HFF-Myc (cell line): ENCODE results near the gene VPS39.

ENCODE experiments used
- DNase-seq: peaks from one replicate; pipeline ENCODE4 v3.0.0-alpha.2; 2011; ENCODE audit warnings: low read depth; ENCODE audit errors: extremely low read depth
- H3K4me3 ChIP-seq: replicated peaks from 2 replicates; pipeline ENCODE4 v1.5.1; 2011; ENCODE audit warnings: low read depth, mild to moderate bottlenecking, control low read depth, low read length
- TF ChIP-seq, protein P1 (sequence below): IDR thresholded peaks from 2 replicates; pipeline ENCODE4 v1.5.1; 2012; ENCODE audit warnings: mild to moderate bottlenecking, low read depth, low read length, control low read depth; ENCODE audit errors: missing control alignments

VPS39 gene

DNA sequence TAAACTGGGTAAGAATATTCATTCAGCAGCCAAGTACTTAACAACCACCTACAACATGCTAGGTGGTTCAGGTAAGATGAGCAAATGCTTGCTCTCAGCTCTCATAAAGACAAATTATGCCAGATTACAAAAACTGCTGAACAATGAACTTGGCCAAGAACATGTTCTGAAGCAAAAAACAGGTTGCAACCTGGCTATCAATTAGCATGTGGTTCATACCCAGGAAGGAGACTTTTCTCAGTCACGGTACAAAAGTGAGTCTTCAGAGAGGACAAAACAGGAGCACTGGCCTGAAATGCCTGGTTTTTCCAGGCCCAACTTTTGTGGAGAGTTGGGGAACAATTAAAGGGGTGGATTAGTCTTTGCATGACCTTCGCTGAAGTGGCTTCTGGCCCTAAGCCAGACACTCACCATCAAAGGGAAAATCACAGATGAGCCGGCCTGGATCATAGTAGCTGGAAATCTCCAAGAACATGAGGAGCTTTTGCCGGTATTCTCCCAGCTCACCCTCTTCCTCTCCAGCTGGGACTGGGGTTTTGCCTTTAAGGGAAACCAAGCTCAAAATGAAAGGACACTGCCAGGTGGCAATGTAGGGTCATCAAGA is 44.1 kb downstream of the VPS39 start:
- TF ChIP-seq, protein P1, sequence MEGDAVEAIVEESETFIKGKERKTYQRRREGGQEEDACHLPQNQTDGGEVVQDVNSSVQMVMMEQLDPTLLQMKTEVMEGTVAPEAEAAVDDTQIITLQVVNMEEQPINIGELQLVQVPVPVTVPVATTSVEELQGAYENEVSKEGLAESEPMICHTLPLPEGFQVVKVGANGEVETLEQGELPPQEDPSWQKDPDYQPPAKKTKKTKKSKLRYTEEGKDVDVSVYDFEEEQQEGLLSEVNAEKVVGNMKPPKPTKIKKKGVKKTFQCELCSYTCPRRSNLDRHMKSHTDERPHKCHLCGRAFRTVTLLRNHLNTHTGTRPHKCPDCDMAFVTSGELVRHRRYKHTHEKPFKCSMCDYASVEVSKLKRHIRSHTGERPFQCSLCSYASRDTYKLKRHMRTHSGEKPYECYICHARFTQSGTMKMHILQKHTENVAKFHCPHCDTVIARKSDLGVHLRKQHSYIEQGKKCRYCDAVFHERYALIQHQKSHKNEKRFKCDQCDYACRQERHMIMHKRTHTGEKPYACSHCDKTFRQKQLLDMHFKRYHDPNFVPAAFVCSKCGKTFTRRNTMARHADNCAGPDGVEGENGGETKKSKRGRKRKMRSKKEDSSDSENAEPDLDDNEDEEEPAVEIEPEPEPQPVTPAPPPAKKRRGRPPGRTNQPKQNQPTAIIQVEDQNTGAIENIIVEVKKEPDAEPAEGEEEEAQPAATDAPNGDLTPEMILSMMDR = no peak

DNA sequence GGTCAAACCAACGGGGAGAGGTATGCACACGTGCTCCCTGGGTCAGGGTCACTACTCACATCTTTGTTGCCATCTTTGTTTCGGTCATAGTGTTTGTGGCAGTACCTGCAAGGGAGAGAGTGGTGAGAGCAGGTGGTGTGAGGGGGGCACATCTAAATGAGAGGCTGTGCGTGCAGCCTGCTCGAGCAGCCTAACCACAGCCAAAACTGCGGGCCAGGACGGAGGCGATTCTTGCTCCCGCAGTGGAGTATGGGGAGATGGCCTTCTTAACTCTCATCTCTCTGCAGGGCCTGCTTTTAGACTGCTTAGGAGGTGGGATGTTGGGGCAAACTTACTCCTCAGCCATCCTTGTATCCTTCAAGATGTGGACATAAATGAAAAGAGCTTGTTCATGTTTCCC is 44.8 kb downstream of the VPS39 start:
- TF ChIP-seq, protein P1 = no peak
- no peak for DNase-seq
- no peak overlapping the region for H3K4me3 ChIP-seq

More for the DNA sequence above, 44.1 kb downstream of the VPS39 start:
- H3K4me3 ChIP-seq = no peak overlapping the region
- no peak for DNase-seq

DNA sequence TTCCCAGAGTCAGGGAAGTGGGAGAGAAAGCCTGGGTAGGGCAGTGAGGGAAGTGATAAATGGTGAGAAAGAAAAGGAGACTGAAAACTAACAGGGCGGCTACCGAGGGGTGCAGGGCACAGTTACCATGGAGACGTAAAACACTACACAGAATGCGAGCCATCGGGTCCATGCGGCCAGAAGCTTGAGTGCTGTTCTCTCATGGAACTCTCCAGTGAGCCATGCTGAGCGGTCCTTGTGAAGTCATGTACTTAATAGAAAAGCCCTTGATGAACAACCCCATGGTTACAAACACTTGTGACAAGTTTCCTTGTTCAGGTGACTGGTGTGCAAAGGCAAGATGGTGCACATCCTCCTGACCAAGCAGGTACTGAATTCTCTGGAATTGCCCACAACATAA is 48.0 kb downstream of the VPS39 start:
- H3K4me3 ChIP-seq = no peak overlapping the region
- no peak for DNase-seq
- TF ChIP-seq, protein P1 = no peak

DNA sequence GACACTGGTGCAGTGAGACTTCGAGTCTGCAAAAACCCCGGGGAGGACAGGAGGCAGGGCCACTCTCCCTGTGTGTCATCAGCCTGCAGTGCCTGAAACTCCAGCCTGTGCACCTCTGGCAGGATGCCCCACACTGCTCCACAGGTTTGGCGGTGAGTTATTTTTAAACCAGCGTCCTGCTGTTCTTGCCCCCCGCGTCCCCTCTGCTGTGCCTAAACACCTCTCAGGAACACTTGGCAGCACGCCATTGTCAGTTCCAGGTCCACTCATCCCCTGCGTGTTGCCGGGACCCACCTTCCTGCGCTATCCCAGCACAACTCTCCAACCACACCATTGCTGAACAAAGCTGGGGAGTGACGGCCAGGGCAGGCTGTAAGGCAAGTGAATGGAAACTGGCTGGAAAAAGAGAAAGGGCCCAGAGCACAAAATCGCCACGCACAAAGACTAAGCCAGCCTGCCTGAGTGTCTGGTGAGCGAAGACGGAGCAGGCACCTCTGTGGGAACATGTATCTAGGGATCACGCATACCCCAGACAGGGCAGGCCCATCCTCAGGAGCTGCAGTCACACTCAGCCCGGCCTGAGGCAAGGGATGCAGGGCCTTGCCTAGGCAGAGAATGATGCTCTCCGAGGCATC is 48.6 kb downstream of the VPS39 start:
- no peak overlapping the region for H3K4me3 ChIP-seq
- DNase-seq = no peak
- TF ChIP-seq, protein P1 = no peak

DNA sequence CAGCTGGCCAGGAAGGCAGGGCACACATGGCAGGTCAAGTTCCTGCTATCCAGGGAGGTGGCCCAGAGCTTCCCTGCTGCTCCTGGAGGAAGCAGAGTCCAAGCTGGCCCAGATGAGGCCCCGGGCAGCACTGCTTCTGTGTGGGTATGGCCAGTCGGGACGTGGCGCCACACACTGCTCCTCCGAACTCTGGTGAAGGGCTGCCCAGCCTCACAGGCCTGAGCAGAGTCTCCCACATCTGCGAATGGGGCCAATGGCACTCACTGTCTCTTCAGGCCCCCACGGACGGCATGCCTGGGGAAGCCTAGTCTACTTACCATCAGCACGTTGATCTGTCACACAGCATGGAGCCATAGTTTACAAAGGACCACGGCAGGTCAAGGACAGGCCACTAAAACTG is 49.2 kb downstream of the VPS39 start:
- H3K4me3 ChIP-seq = no peak overlapping the region
- TF ChIP-seq, protein P1 = no peak
- DNase-seq = no peak

DNA sequence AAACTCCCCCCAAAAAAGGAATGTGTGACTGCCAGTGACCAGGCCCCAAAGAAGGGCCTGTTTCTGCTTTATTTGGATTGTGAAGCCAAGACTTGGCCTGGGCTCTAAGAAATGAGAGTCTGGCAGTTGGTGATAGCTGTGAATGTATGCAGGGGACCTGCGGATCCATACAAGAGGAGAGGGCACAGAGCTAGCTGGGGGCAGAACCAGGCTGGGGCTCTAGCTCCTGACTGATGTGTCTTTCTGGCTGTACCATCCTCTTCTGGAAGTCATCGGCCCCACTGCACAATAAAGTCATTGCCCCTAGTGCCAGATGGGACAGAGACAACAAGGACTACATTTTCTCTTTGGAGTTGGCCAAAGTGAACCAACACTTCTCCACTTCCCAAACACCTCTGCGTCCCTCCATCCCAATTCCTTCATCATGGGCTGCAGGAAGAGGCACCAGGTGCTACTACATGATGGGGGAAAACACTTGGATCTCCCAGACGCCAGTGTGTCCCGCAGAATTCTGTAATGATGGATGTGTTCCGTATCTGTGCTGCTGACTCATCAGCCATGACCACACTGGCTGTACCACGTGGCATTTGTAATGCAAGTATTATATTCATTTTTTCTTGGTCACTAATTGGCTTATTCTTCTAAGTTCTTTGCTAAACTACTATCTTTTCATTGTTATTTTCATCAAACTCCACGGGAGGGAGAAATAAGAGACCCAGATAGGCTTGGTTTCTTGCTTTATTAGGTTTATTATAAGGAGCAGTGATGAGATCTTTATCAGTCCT is 49.9 kb downstream of the VPS39 start:
- TF ChIP-seq, protein P1 = no peak
- H3K4me3 ChIP-seq = no peak overlapping the region
- no peak for DNase-seq
